ENCODE data around the gene PIK3IP1. TPM values are rescaled to one million over a fixed set of nuclear protein-coding genes. Genes with fewer than 3 reads are reported as not detected.

The PIK3IP1 gene
- total and polyA plus RNA-seq, 2 of the 8 experiments (the other 6 are each of a cell fraction or from before 2014, with no cell fraction given), result 1.00 to 1.3 TPM

- H3K56ac ChIP-seq (replicated peaks; ENCODE audit: insufficient read length, low read depth, low read length), result no peak overlapping the region
- H3K4ac ChIP-seq (replicated peaks; ENCODE audit: insufficient read length, low read depth, low read length), result no peak overlapping the region
- H4K8ac ChIP-seq (ENCODE audit: extremely low read depth, insufficient read depth, low read length), result no peak overlapping the region
- H3K79me2 ChIP-seq (ENCODE audit: control insufficient read depth in 1 of 2, insufficient read depth in 2 of 2, low read length in 2 of 2), result no peaks in the 10 kb centered on the region
- no peaks in the 10 kb centered on the region for H3K27me3 ChIP-seq (replicated peaks in 1 of 4; ENCODE audit: control insufficient read depth in 3 of 4, extremely low read depth in 1 of 4, insufficient read depth in 3 of 4, low read length in 3 of 4)
- no peak overlapping the region for H2BK15ac ChIP-seq (ENCODE audit: low read length)
- H3K9me3 ChIP-seq (ENCODE audit: insufficient read depth in 2 of 2, low read depth in 1 of 2, low read length in 1 of 2), result no peaks in the 10 kb centered on the region
- DNase-seq (ENCODE audit: low read depth in 1 of 2, low spot score in 2 of 2) (no peak), FAIRE-seq (no peak)
- H3K36me3 ChIP-seq (ENCODE audit: control insufficient read depth in 2 of 4, insufficient read depth in 4 of 4, low read length in 3 of 4), result no peaks in the 10 kb centered on the region
- no peak overlapping the region for H2BK12ac ChIP-seq (ENCODE audit: low read depth, low read length)
- no peak overlapping the region for H3K23ac ChIP-seq (ENCODE audit: insufficient read length)
- no peak overlapping the region for H2AK5ac ChIP-seq (ENCODE audit: low read depth, low read length)
- no peaks in the 10 kb centered on the region for H3K79me1 ChIP-seq (ENCODE audit: low read depth, low read length)
- POLR2A ChIA-PET (ENCODE audit: partially characterized antibody), result interaction anchor here (1.2 to 2.7 kb wide), 4 partner anchors 13 to 42 kb away, joined by 4 to 6 read pairs (median 5); no protein-coding TSS in a partner anchor
- WGBS, 2 experiments (ENCODE audit: extremely low coverage in 1 of 2, insufficient coverage in 1 of 2, insufficient read length in 1 of 2, insufficient replicate concordance in 2 of 2, low coverage in 1 of 2, low lambda C conversion rate in 2 of 2, missing lambda C conversion rate in 1 of 2), result 96% methylated on average over 3 of the region's 3 CpGs; no CpG with 5 or more reads in 1 of the 2 experiments
- H4K20me1 ChIP-seq (replicated peaks in 1 of 2; ENCODE audit: control insufficient read depth in 1 of 2, insufficient read depth in 2 of 2, low read length in 2 of 2), result no peaks in the 10 kb centered on the region
- H3K27ac ChIP-seq (ENCODE audit: low read depth, low read length), result no peak overlapping the region
- TF ChIP-seq CBX5 (IDR thresholded peaks at IDR 0.05; ENCODE audit: low read depth, low read length) (no peak), RBBP5 (IDR thresholded peaks at IDR 0.05; ENCODE audit: borderline replicate concordance, low read depth, low read length) (no peak), TAF7 (optimal IDR thresholded peaks at IDR 0.05; ENCODE audit: borderline replicate concordance, low read depth, low read length) (no peak), CEBPB (IDR thresholded peaks at IDR 0.05; ENCODE audit: low read depth, low read length) (no peak)
- no peak overlapping the region for H3K4me2 ChIP-seq (ENCODE audit: insufficient read depth in 1 of 2, low read depth in 2 of 2, low read length in 2 of 2)
- H3K4me1 ChIP-seq (replicated peaks in 1 of 4; ENCODE audit: control insufficient read depth in 3 of 4, insufficient read depth in 4 of 4, low read length in 3 of 4), result no peaks in the 10 kb centered on the region
- no peak overlapping the region for H4K91ac ChIP-seq (replicated peaks; ENCODE audit: insufficient read length, low read length)
- H2BK120ac ChIP-seq (replicated peaks; ENCODE audit: low read depth, low read length), result no peak overlapping the region
- H3K14ac ChIP-seq (ENCODE audit: insufficient read length), result no peak overlapping the region
- H3K18ac ChIP-seq (ENCODE audit: extremely low read depth, low read length), result no peak overlapping the region
- no peak overlapping the region for H3K9ac ChIP-seq (replicated peaks in 1 of 4; ENCODE audit: extremely low read depth in 1 of 4, low read depth in 3 of 4, low read length in 3 of 4)
- H3K4me3 ChIP-seq (ENCODE audit: extremely low read depth in 1 of 4, insufficient read depth in 2 of 4, low read depth in 3 of 4, low read length in 4 of 4), result no peak overlapping the region
- no peak overlapping the region for H2BK5ac ChIP-seq (ENCODE audit: low read depth, low read length)
- H4K5ac ChIP-seq (ENCODE audit: insufficient read length, low read depth, low read length), result no peak overlapping the region
- H2AFZ ChIP-seq (ENCODE audit: low read length), result no peak overlapping the region
- no peak overlapping the region for H2BK20ac ChIP-seq (ENCODE audit: low read length)
- H3K23me2 ChIP-seq (ENCODE audit: low read depth, low read length), result no peaks in the 10 kb centered on the region
- CTCF ChIA-PET (ENCODE audit: partially characterized antibody), result interaction anchor here (0.7 to 4.9 kb wide), 4 partner anchors 9 to 99 kb away, joined by 3 to 41 read pairs (median 4); partner anchors contain the start of gene PIK3IP1
These were observed 8.6 kb upstream of the PIK3IP1 start for GRCh38 chr22:31300896-31301295.
